K562 (cell line): ENCODE measurements around the gene MKRN1. TPM values are rescaled to one million over a fixed set of nuclear protein-coding genes. Genes with fewer than 3 reads are reported as not detected.

Experiments
- ASH1L ChIP-seq: fragments of 450-650 bp; IDR thresholded peaks from 2 replicates; pipeline ENCODE4 v1.6.1; 2018; ENCODE audit warnings: borderline replicate concordance, mild to moderate bottlenecking, low read depth; ENCODE audit not compliant: partially characterized antibody
- CBX3 ChIP-seq, 2 experiments: IDR thresholded peaks; 1 replicate in 1 of 2; 2 replicates in 1 of 2; pipeline ENCODE4 v1.6.1; 2012; ENCODE audit warnings: inconsistent platforms in 2 of 2, low read length in 2 of 2, borderline replicate concordance in 1 of 2, control low read depth in 1 of 2
- CBX8 ChIP-seq: fragments of 200-600 bp; sonication (generic); IDR thresholded peaks from 2 replicates; pipeline ENCODE4 v1.6.1; 2012; ENCODE audit warnings: borderline replicate concordance, mixed run types, low read depth, mild to moderate bottlenecking, moderate library complexity, mixed read lengths, low read length, control low read depth, inconsistent platforms; ENCODE audit not compliant: poor library complexity, severe bottlenecking; ENCODE audit errors: extremely low read depth
- CSDE1 ChIP-seq, 2 experiments: fragments of 450-650 bp; IDR thresholded peaks; 2 replicates each; pipeline ENCODE4 v1.6.1; 2016; ENCODE audit warnings: mild to moderate bottlenecking in 1 of 2
- FOXJ3 ChIP-seq: sonication (generic); formaldehyde crosslinking; IDR thresholded peaks from 2 replicates; pipeline ENCODE4 v1.4.0; 2020; ENCODE audit warnings: mild to moderate bottlenecking, missing genetic modification reagents
- MTF1 ChIP-seq: fragments of 250-450 bp; sonication (Bioruptor Pico); IDR thresholded peaks from 2 replicates; pipeline ENCODE4 v1.9.0; 2021; ENCODE audit warnings: moderate library complexity, mild to moderate bottlenecking, inconsistent platforms, borderline replicate concordance
- NBN ChIP-seq: fragments of 450-650 bp; IDR thresholded peaks from 2 replicates; pipeline ENCODE4 v1.6.1; 2016; ENCODE audit warnings: low read depth, mild to moderate bottlenecking
- POLR2AphosphoS5 ChIP-seq: IDR thresholded peaks from 2 replicates; pipeline ENCODE4 v1.6.1; 2011; ENCODE audit warnings: mild to moderate bottlenecking, low read depth, low read length, moderate library complexity; ENCODE audit not compliant: control insufficient read depth, insufficient read depth
- SETDB1 ChIP-seq: IDR thresholded peaks from one replicate; pipeline ENCODE4 v1.6.1; 2012; ENCODE audit warnings: low read length, control low read depth, inconsistent platforms
- SMARCA5 ChIP-seq: fragments of 450-650 bp; IDR thresholded peaks from 2 replicates; pipeline ENCODE4 v1.6.1; 2016
- SPI1 ChIP-seq: IDR thresholded peaks from 2 replicates; pipeline ENCODE4 v1.6.1; 2011; ENCODE audit warnings: low read depth, low read length, control low read depth, borderline replicate concordance
- STAT6 ChIP-seq: sonication (generic); formaldehyde crosslinking; IDR thresholded peaks from 2 replicates; pipeline ENCODE4 v1.8.1; 2023; ENCODE audit warnings: mild to moderate bottlenecking, missing genetic modification reagents
- TAL1 ChIP-seq: fragments of 450-650 bp; IDR thresholded peaks from 2 replicates; pipeline ENCODE4 v1.6.1; 2016; ENCODE audit warnings: mild to moderate bottlenecking
- TEAD4 ChIP-seq, 2 experiments: sonication (generic) in 1 of 2; formaldehyde crosslinking in 1 of 2; IDR thresholded peaks; 2 replicates each; pipeline versions ENCODE4 v1.6.1 to v1.8.0; 2012 to 2022; ENCODE audit warnings: borderline replicate concordance in 1 of 2, inconsistent platforms in 1 of 2, low read length in 1 of 2, mild to moderate bottlenecking in 1 of 2, missing genetic modification reagents in 1 of 2
- USF2 ChIP-seq: sonication (generic); formaldehyde crosslinking; IDR thresholded peaks from 2 replicates; pipeline ENCODE4 v1.5.0; 2020; ENCODE audit warnings: missing genetic modification reagents
- ZBTB7A ChIP-seq: IDR thresholded peaks from 2 replicates; pipeline ENCODE4 v1.6.1; 2011; ENCODE audit warnings: low read depth, mild to moderate bottlenecking, low read length, moderate library complexity, borderline replicate concordance; ENCODE audit not compliant: control insufficient read depth
- ZKSCAN8 ChIP-seq: fragments of 200-800 bp; sonication (Bioruptor generic); IDR thresholded peaks from 2 replicates; pipeline ENCODE4 v1.6.1; 2016; ENCODE audit warnings: missing genetic modification characterization, missing compliant biosample characterization
- ZNF589 ChIP-seq: fragments of 200-800 bp; sonication (Bioruptor generic); IDR thresholded peaks from 2 replicates; pipeline ENCODE4 v1.6.1; 2016; ENCODE audit warnings: low read depth, missing genetic modification characterization, missing compliant biosample characterization
- polyA plus RNA-seq, 8 experiments: library from polyadenylated mRNA; depleted of rRNA in 4 of 8; stranded (reverse) in 5 of 8; unstranded in 3 of 8; fragments of >200 nt; fragmentation: Nextera tagmentation in 2 of 8; fragmentation: Illumina TruSeq in 1 of 8; extraction: Ambion mirVana in 2 of 8; extraction: Trizol in 1 of 8; gene quantifications; 2 replicates each; pipeline versions ENCODE4 v1.2.1 to v1.2.3, GENCODE V29; 2011 to 2014; ENCODE audit warnings: inconsistent platforms in 1 of 8, missing spikeins in 1 of 8
- total RNA-seq, 7 experiments: library from RNA; depleted of rRNA in 6 of 7; stranded (reverse); fragments of >200 nt in 6 of 7; fragmentation: Illumina TruSeq in 2 of 7; extraction: Trizol in 2 of 7; gene quantifications; 2 replicates each; pipeline versions ENCODE4 v1.2.1 to v1.2.3, GENCODE V29; 2011 to 2021; ENCODE audit warnings: low replicate concordance in 1 of 7
- TF ChIP-seq, protein P1 (sequence below): fragments of 250-450 bp; sonication (Bioruptor Pico); IDR thresholded peaks from 2 replicates; pipeline ENCODE4 v1.5.0; 2020; ENCODE audit warnings: mild to moderate bottlenecking
- TF ChIP-seq, protein P2 (sequence below): sonication (generic); formaldehyde crosslinking; IDR thresholded peaks from 2 replicates; pipeline ENCODE4 v1.4.0; 2020; ENCODE audit warnings: mild to moderate bottlenecking, missing genetic modification reagents

MKRN1 gene
- total and polyA plus RNA-seq, 9 of the 15 experiments (the other 6 are each of a cell fraction or from before 2014, with no cell fraction given): 30.5 to 90.3 (median 76.0) TPM

GRCh38 chr7:140478246-140479061 lies 851 bp downstream of the MKRN1 start (continued):
- TF ChIP-seq, protein P1, sequence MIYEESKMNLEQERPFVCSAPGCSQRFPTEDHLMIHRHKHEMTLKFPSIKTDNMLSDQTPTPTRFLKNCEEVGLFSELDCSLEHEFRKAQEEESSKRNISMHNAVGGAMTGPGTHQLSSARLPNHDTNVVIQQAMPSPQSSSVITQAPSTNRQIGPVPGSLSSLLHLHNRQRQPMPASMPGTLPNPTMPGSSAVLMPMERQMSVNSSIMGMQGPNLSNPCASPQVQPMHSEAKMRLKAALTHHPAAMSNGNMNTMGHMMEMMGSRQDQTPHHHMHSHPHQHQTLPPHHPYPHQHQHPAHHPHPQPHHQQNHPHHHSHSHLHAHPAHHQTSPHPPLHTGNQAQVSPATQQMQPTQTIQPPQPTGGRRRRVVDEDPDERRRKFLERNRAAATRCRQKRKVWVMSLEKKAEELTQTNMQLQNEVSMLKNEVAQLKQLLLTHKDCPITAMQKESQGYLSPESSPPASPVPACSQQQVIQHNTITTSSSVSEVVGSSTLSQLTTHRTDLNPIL (CRISPR knock-in tag): no peak
- TF ChIP-seq ZKSCAN8 (CRISPR knock-in tag) (no peak), CBX8 (no peak), POLR2AphosphoS5 (no peak), ZBTB7A (peak; percentile 49), TEAD4 (IDR thresholded peaks at IDR 0.05; ENCODE audit: low read length) (no peak; the same call in 1 of the 2 replicates), TEAD4 (CRISPR knock-in tag; IDR thresholded peaks at IDR 0.05; ENCODE audit: borderline replicate concordance) (no peak), TAL1 (0 out of 2 replicates have a peak, but pooled peaks have one; percentile 3), STAT6 (CRISPR knock-in tag) (no peak), SMARCA5 (no peak), SPI1 (peak; percentile 62; the same call in 1 of the 2 replicates), MTF1 (CRISPR knock-in tag) (no peak), NBN (no peak), ZNF589 (CRISPR knock-in tag) (peak; percentile 50; the same call in 1 of the 2 replicates), FOXJ3 (no peak), USF2 (CRISPR knock-in tag) (no peak), SETDB1 (peak; percentile 46), ASH1L (peak; percentile 20), CSDE1 (IDR thresholded peaks at IDR 0.05) (no peak), CBX3 (IDR thresholded peaks at IDR 0.05; ENCODE audit: borderline replicate concordance in 1 of 2, low read length in 2 of 2) (no peak)
- TF ChIP-seq, protein P2, sequence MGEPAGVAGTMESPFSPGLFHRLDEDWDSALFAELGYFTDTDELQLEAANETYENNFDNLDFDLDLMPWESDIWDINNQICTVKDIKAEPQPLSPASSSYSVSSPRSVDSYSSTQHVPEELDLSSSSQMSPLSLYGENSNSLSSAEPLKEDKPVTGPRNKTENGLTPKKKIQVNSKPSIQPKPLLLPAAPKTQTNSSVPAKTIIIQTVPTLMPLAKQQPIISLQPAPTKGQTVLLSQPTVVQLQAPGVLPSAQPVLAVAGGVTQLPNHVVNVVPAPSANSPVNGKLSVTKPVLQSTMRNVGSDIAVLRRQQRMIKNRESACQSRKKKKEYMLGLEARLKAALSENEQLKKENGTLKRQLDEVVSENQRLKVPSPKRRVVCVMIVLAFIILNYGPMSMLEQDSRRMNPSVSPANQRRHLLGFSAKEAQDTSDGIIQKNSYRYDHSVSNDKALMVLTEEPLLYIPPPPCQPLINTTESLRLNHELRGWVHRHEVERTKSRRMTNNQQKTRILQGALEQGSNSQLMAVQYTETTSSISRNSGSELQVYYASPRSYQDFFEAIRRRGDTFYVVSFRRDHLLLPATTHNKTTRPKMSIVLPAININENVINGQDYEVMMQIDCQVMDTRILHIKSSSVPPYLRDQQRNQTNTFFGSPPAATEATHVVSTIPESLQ: no peak
